T-helper 1 cell treated with Interleukin-12 subunit alpha and Interleukin-12 subunit beta and Interleukin-4 antibody, amounts not matched to agents 30 μg/mL and 1 μg/mL, for 36 hours (primary cell): ENCODE data around the gene MAFF.
"Not testable (repeated sequence)": the region's sequence is repeated elsewhere in the genome, so short reads cannot be mapped to it uniquely, and the experiment has no call there.

Experiments used
- H3K27ac Mint-ChIP-seq: one replicate; pipeline ENCODE4 v1.8.0; 2021; ENCODE audit warnings: mild to moderate bottlenecking, mixed read lengths
- H3K27me3 Mint-ChIP-seq: one replicate; pipeline ENCODE4 v1.8.0; 2021; ENCODE audit warnings: low read depth, mixed read lengths
- H3K36me3 Mint-ChIP-seq: one replicate; pipeline ENCODE4 v1.8.0; 2021; ENCODE audit warnings: low read depth, mixed read lengths
- H3K4me1 Mint-ChIP-seq: one replicate; pipeline ENCODE4 v1.8.0; 2021; ENCODE audit warnings: low read depth, mixed read lengths
- H3K4me3 Mint-ChIP-seq: one replicate; pipeline ENCODE4 v1.8.0; 2021; ENCODE audit warnings: mild to moderate bottlenecking, moderate library complexity, mixed read lengths
- H3K9me3 Mint-ChIP-seq: one replicate; pipeline ENCODE4 v1.8.0; 2021; ENCODE audit warnings: mixed read lengths

Gene MAFF

DNA sequence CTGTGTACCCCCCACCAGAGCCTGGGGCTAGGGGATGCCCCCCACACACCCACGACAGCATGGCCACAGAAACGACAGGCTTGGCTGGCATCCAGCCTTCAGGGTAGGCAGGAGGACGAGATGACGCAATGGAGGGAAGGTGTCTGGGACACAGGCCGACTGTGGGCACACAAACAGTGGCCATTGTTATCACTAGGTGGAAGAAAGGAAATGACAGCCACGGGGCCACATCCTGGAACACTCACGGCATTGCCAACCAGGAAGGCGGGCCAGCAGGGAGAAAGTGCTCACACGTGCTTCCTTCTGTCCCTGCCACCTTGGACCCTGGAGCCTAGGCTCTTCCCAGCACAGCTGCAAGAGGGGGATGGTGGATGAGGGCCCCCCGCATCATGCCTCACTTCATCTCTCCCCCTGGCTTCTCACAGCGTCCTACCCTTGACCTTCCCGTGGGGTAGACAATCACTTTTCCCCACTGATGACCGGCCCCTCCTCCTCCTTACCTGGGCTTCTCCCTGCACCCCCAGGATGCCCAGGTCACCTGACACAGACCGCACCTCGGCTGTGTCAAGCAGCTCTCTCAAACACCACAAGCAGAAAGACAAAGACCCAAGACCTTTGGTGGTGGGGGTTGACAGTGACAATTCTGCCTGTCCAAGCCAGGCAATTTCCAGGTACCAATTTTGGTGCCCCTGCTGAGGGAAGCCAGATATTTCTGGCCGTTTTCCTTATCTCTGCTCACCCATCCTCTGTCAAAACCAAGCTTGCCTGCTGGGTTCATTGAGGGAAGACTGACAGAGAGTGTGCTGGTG lies 28.8 kb upstream of the MAFF start:
- H3K4me3 Mint-ChIP-seq: no peak overlapping the region
- H3K27me3 Mint-ChIP-seq: no peaks in the 10 kb centered on the region
- H3K27ac Mint-ChIP-seq: no peak overlapping the region
- H3K9me3 Mint-ChIP-seq: no peaks in the 10 kb centered on the region
- H3K36me3 Mint-ChIP-seq: peaks cover 4% of the 10 kb centered on the region
- peaks cover 31% of the 10 kb centered on the region for H3K4me1 Mint-ChIP-seq

DNA sequence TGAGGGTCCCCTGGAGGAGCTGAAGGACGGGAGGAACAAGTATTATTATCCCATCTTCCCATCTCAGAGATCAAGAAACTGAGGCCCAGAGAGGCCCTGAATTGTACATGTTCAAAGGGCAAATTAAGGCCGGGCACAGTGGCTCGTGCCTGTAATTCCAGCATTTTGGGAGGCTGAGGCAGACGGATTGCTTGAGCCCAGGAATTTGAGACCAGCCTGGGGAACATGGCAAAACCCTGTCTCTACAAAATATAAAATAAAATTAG lies 28.2 kb upstream of the MAFF start:
- Mint-ChIP-seq H3K4me3 (no peak overlapping the region), H3K27me3 (no peaks in the 10 kb centered on the region), H3K4me1 (peaks cover 32% of the 10 kb centered on the region), H3K9me3 (no peaks in the 10 kb centered on the region), H3K36me3 (peaks cover 4% of the 10 kb centered on the region), H3K27ac (no peak overlapping the region)

DNA sequence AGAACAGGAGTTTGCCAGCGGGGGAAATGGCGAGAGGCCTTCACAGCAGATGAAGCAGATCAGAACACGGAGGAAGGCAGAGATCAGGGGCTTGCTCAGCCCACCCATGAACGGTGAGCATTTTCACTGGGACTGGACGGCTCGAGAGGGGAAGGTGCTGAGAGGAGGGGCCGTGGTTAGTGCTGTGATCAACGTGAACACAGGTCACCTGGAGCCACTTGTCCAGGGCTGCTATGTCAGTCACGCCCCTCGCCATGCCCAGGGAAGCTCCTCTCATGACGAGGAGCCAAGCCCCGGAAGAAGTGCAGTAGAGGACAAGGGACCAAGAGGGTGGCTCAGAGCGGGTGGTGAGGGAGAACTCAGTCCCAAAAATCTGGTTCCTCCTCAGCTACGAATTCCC lies 27.2 kb upstream of the MAFF start:
- H3K4me1 Mint-ChIP-seq: peaks cover 38% of the 10 kb centered on the region
- H3K27ac Mint-ChIP-seq: no peak overlapping the region
- no peaks in the 10 kb centered on the region for H3K27me3 Mint-ChIP-seq
- peaks cover 1% of the 10 kb centered on the region for H3K36me3 Mint-ChIP-seq
- H3K4me3 Mint-ChIP-seq: no peak overlapping the region
- H3K9me3 Mint-ChIP-seq: no peaks in the 10 kb centered on the region

DNA sequence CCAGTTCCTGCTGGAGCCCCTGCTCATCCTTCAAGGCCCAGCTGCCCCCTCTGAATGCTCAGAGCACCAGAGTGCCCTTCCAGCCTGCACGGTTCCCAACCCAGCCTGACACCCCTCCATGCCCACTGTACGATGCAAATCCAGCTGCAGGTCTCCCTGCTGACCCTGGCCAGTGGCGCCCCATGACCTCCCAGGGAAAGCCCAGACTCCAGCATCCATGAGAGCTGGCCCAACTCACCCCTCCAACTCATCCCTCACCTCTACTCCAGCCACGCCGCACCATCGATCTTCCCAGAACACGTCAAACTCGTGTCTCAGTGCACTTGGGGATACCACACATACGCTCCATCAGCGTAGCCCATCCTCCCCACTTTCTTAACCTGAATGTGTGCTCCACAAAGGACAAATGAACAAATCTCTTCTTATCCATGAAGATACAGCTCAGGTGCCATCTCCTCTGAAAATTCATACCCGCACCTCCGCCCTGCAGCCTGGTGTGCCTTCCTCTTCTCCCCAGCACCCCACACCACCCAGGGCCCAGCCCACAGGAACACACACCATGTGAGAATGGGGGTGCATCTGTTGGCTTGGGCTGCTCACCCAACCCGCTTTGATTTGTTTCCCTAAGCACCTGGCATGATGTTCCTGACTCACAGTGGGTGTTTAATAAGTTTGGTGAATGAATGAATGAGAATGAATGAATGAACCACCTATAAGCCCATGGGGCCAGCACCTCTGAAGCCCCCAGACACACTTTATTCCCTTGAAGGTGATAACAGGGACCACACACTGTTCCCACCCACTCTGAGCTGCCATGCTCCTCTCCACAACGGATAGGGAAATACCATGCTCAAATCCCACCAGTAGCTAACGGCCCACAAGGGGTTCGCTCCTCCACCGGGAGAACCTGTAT lies 26.3 kb upstream of the MAFF start:
- H3K4me1 Mint-ChIP-seq: peaks cover 45% of the 10 kb centered on the region
- peaks cover 1% of the 10 kb centered on the region for H3K36me3 Mint-ChIP-seq
- H3K27me3 Mint-ChIP-seq: no peaks in the 10 kb centered on the region
- peak overlapping the region; percentile 52 for H3K27ac Mint-ChIP-seq
- no peak overlapping the region for H3K4me3 Mint-ChIP-seq
- no peaks in the 10 kb centered on the region for H3K9me3 Mint-ChIP-seq

DNA sequence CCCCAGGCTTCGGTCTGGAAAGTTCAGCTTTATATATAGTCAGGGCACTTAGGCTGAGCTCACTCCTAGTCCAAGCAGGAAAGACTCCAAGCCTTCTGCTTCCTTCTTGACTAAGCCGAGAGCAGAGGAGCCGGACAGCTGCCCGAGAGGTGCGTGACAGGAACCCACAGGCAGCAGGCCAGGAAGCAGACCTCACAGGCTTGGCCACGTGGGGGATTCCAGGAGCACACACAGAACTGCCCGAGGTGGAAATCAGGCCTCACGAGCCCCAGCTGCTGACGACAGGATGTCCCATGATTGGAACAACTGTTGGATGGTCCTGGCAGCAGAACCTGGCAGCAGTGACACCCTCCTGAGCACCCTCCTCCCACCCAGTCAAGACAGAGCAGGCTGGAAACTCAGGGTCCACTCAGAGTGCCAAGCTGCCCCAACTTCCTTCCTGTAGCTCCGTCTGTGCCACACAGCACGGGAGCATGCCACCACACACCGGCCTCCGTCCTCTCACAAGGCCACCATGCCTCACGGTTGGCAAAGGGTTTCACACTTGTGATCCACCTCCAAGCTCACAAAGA lies 25.5 kb upstream of the MAFF start:
- Mint-ChIP-seq H3K4me3 (no peak overlapping the region), H3K9me3 (no peaks in the 10 kb centered on the region), H3K27me3 (no peaks in the 10 kb centered on the region), H3K36me3 (peaks cover 1% of the 10 kb centered on the region), H3K27ac (peak overlapping the region; percentile 52), H3K4me1 (peaks cover 52% of the 10 kb centered on the region)

DNA sequence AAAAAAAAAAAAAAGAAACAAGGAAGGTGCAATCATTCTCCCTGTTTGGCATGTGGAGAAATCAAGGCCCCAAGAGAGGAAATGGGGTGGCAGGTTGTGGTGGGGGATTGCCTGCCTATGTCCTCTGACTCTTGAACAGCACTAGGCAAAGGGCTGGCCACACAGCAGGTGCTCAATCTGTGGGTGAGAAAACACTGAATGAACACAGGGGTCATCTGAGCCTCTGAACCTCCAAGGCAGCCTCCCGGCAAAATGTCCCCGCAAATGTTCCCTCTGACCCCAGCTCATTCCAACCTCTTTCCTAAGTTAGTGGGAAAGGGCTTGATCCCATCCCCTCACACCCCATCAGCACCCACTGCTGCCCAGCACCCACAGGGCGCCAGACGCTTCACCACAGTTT lies 24.8 kb upstream of the MAFF start:
- peaks cover 59% of the 10 kb centered on the region for H3K4me1 Mint-ChIP-seq
- peaks cover 1% of the 10 kb centered on the region for H3K36me3 Mint-ChIP-seq
- H3K4me3 Mint-ChIP-seq: no peak overlapping the region
- no peaks in the 10 kb centered on the region for H3K27me3 Mint-ChIP-seq
- H3K9me3 Mint-ChIP-seq: no peaks in the 10 kb centered on the region
- peak overlapping the region; percentile 19 for H3K27ac Mint-ChIP-seq

DNA sequence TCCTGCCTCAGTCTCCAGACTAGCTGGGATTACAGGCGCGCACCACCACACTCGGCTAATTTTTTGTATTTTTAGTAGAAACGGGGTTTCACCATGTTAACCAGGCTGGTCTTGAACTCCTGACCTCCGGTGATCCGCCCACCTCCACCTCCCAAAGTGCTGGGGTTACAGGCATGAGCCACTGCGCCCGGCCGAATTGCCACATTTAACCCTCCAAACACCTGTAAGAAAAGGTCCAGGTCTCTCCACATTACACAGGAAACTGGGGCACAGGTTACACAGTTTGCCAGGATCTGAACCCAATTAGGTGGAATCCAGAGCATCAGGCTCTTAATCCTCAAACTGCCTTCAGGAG lies 24.2 kb upstream of the MAFF start:
- H3K4me3 Mint-ChIP-seq, H3K9me3 Mint-ChIP-seq, H3K27me3 Mint-ChIP-seq, H3K36me3 Mint-ChIP-seq, H3K27ac Mint-ChIP-seq: not testable (repeated sequence)
- peaks cover 55% of the 10 kb centered on the region for H3K4me1 Mint-ChIP-seq

DNA sequence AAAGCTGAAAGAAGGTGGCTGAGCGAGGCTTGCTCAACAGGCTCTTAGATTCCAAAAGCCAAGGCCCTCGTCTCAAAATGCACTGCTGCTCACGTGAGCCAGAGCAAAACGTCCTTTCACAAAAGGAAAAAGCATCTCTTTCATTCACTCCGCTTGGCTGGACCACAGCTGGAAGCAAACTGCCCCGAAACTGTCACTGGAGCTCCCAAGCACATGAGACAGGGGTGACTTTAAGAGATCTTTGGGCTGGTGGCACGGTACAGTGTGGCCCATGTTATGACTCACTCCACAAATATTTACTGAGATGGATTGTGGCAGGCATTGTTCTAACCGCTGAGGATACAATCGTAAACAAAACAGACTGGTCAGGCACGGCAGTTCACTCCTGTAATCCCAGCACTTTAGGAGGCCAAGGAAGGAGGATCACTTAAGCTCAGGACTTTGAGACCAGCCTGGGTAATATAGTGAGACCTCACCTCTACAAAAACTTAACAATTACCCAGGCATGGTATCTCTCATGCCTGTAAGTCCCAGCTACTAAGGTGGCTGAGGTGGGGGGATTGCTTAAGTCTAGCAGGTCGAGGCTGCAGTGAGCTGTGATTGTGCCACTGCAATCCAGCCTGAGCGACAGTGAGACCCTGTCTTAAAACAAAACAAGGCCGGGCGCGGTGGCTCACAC lies 23.7 kb upstream of the MAFF start:
- no peaks in the 10 kb centered on the region for H3K9me3 Mint-ChIP-seq
- H3K36me3 Mint-ChIP-seq: peaks cover 1% of the 10 kb centered on the region
- no peak overlapping the region for H3K4me3 Mint-ChIP-seq
- peaks cover 53% of the 10 kb centered on the region for H3K4me1 Mint-ChIP-seq
- H3K27me3 Mint-ChIP-seq: no peaks in the 10 kb centered on the region
- H3K27ac Mint-ChIP-seq: peak overlapping the region; percentile 63

DNA sequence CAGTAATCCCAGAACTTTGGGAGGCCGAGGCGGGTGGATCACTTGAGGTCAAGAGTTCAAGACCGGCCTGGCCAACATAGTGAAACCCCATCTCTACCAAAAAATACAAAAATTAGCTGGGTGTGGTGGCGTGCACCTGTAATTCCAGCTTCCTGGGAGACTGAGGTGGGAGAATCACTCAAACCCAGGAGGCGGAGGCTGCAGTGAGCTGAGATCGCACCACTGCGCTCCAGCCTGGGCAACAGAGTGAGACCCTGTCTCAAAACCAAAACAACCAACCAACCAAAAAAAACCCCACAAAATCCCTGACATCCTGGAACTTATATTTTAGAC lies 23.2 kb upstream of the MAFF start:
- not testable (repeated sequence) for H3K36me3 Mint-ChIP-seq, H3K27ac Mint-ChIP-seq, H3K9me3 Mint-ChIP-seq, H3K27me3 Mint-ChIP-seq, H3K4me3 Mint-ChIP-seq
- peaks cover 48% of the 10 kb centered on the region for H3K4me1 Mint-ChIP-seq

DNA sequence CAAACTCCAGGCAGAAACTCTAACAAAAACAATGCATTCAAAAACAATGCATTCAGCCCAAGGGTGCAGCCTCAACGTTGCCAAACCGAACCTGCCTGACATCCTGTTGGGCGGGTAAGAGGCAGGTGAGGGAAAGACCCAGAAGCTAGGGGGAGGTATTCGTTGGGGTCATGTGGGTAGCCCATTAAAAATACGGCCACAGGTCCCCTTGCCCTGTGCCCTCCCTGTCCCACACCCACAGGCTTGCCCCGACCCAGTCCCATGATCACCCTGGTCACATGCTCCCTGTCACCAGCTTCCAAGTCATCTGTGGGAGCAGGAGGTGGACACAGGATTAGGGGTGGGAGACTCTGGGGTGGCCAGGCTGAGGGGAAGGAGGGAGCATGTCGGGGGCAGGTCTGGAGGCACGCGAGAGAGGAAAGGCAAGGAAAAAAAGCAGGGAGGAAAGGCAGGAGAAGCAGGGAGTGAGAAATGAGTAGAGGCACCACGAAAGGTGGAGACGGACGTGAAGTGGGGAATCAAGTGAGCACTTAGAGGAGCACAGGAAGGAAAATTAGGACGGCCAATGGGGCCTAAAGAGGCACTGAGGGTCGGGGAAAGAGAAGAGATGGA lies 20.8 kb upstream of the MAFF start:
- no peaks in the 10 kb centered on the region for H3K36me3 Mint-ChIP-seq
- H3K27ac Mint-ChIP-seq: peak overlapping the region; percentile 100
- H3K27me3 Mint-ChIP-seq: peaks cover 7% of the 10 kb centered on the region
- H3K4me3 Mint-ChIP-seq: peak overlapping the region; percentile 97
- H3K9me3 Mint-ChIP-seq: no peaks in the 10 kb centered on the region
- peaks cover 46% of the 10 kb centered on the region for H3K4me1 Mint-ChIP-seq

DNA sequence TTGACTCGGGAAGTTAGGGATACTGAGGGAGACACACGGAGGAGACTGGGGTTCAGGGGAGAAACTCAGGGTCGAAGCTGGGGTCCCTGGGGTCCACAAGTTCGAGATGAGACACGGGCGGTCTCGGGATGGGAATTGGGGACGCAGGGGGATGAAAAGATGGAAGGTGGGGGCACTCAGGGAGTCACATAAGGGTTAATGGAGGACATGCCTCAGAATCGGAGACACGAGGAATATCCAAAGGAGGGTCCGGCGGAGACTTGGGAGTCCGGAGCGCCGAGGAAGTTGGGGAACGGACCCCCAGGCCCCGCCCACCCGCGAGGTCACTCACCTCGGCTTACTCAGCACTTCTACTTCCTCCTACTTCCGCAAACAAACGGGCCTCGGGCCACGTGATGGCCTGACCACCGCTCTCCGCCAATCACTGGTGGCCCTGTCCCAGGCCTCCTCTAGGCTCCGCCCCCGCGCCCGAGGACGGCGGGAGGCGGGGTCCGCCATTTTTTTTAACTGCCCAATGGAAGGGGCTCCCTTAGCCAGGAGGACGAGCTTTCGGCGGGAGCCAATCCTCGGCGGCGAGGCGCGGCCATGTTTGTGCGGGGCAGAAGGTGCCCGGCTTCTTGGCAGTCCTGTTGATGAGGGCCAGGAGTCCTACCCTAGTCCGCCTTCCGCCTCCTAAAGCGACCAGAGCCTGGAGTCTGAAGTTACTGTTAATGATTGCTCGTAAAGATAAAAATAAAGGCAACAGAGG lies 20.2 kb upstream of the MAFF start, which contains the start of gene PLA2G6:
PLA2G6 (minus strand) TSS at position 378 of the 748 bp plus-strand sequence. CDS start 12,404 bp downstream, outside the sequence.
- peak within 1 kb of the TSS; percentile 97 for H3K4me3 Mint-ChIP-seq
- H3K9me3 Mint-ChIP-seq: no peaks in the 10 kb centered on the region
- H3K27me3 Mint-ChIP-seq: peaks cover 12% of the 10 kb centered on the region
- H3K27ac Mint-ChIP-seq: peak within 1 kb of the TSS; percentile 100
- H3K4me1 Mint-ChIP-seq: peaks cover 40% of the 10 kb centered on the region
- no peaks in the 10 kb centered on the region for H3K36me3 Mint-ChIP-seq

DNA sequence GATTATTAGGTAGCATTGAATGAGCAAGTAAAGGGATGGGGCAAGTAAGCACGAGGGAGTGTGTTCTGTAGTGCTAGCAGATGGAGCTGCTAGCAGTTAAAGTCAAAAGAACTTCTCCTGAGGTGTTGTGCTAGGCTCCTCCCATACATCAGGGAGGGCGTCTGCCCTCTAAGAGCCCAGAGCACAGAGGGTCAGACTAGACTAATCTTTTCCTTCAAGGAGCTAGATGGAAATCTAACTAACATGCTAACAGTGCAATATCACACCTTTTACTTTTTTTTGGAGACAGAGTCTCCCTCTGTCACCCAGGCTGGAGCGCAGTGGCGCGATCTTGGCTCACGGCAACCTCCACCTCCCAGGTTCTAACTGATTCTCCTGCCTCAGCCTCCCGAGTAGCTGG lies 17.0 kb upstream of the MAFF start:
- peaks cover 16% of the 10 kb centered on the region for H3K27me3 Mint-ChIP-seq
- peaks cover 25% of the 10 kb centered on the region for H3K4me1 Mint-ChIP-seq

DNA sequence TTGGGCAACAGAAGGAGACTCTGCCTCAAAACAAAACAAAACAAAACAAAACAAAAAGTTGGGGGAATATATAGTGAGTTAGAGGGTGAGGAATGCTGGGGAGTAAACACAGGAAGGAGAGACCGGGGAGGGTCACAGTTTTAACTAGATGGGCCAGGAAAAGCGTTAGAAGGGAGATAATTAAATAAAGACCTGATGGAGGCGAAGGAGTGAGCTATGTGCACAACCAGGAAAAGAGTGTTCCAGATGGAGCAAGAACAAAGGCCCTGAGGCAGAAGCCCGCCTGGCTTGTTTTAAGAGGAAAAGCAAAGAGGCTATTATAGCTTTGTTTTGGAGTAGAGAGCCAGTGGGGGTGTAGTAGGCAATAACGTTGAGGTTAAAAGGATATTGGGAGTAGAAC lies 15.4 kb upstream of the MAFF start:
- peaks cover 9% of the 10 kb centered on the region for H3K4me1 Mint-ChIP-seq
- H3K36me3 Mint-ChIP-seq: no peaks in the 10 kb centered on the region
- H3K27ac Mint-ChIP-seq: no peak overlapping the region
- peaks cover 16% of the 10 kb centered on the region for H3K27me3 Mint-ChIP-seq
- no peak overlapping the region for H3K4me3 Mint-ChIP-seq
- no peaks in the 10 kb centered on the region for H3K9me3 Mint-ChIP-seq

More for the DNA sequence above, 17.0 kb upstream of the MAFF start:
- no peaks in the 10 kb centered on the region for H3K36me3 Mint-ChIP-seq
- H3K9me3 Mint-ChIP-seq: no peaks in the 10 kb centered on the region
- no peak overlapping the region for H3K27ac Mint-ChIP-seq
- H3K4me3 Mint-ChIP-seq: no peak overlapping the region
